ENCODE measurements around the gene FOXN3.
A peak's percentile ranks its signal among the peaks of the same experiment; 100 is the strongest.
"Not testable (repeated sequence)": the region's sequence is repeated elsewhere in the genome, so short reads cannot be mapped to it uniquely, and the experiment has no call there.

FOXN3 gene

DNA sequence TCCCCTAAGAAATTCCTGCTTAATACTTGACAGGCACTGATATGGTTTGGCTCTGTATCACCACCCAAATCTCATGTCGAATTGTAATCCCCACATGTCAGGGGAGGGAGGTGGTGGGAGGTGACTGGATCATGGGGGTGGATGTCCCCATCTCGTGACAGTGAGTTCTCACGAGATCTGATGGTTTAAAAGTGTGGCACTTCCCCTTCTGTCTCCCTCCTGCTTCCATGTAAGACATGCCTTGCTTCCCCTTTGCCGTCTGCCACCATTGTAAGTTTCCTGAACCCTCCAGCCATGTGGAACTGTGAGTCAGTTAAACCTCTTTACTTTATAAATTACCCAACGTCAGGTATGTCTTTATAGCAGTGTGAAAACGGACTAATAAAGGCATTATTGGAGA, 198.0 kb downstream of the FOXN3 start:
- DNase-seq = no peak

DNA sequence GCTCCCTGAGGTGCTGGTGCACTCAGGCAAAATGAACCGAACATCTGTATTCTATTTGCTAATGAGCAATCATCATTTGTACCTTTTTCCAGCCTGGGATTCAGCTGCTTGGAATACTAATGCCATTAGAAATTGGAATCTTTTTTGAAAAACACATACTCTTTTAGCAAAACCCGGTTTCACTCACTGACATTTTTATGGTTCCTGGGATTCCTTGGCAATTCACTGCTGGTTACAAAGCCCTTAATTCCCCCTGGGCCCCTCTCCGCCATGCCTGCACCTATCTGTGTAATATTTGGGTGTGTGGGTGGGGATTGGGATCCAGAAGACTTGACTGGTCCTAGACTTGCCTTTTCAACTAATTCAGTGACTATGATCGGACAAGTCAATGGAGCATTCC, 199.1 kb downstream of the FOXN3 start:
- DNase-seq = no peak

DNA sequence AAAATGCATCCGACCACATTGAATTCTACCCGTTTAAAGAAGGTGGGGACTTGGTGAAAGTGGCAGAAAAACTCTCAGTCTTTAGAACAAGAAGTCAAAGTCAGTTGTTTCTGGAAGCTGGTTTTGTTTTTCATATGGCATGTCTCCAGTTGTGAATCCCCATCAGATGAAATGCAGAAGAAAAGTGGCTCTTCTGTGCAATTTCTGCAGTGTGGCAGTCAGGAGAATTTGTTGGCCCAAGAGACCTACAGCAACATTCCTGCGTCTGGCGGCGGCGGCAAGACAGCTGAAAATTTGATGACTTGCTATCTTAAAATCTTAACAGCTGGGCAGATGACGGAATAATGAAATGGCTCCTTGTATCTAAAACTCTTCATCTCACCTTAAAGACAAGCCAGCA, 201.5 kb downstream of the FOXN3 start:
- DNase-seq = no peak

DNA sequence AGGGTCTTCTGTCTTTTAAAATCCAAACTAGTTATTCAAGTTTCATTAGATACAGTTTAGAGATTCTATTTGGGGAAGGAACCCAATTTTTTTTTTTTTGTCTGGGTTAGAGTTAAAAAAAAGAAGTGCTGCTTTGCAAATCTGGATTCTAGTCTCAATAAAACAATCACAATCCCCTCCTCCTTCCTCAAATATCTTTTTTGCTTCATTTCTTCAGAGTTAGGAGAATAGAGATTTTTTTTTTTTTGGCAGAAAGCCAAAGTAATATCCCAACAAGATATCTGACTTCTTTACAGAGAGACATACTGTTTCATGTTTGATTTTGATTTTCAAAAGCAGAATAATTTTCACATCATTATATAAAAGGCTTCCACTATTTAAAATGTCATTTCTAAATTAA, 201.9 kb downstream of the FOXN3 start:
- no peak for DNase-seq

DNA sequence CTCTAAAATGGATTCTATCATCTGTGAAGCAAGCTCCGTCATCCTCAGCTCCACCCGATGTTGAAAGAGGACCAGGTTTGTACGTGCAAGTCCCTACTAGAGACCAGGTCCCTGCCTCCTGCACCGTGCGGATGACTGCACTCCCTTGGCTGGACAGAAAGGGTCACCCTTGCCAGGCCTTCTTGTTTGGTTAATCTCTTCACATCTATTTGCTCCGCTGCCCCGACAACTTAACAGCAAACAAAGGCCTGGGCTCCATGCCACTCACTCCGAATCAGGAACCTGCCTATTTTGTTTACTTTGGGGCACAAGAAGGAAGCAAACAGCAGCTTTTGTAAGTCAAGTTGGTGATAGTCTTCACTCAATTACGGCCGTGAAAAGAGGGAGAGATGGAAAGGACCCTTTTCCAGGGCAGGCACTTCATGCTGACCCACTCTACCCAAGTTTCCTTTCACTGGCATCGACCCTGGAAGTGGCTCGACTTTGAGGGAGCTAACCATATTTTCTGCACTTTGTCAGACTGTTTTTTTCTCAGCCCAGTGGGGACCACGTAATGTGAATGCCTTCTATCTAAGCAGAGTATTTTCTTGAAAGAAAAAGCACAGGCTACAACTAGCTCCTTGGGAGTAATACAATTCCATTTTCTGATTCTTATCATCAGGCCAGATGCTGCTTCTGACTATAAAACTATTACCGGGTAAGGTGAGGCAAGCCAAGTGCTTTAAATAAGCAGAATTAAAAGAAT, 202.6 kb downstream of the FOXN3 start:
- no peak for DNase-seq

DNA sequence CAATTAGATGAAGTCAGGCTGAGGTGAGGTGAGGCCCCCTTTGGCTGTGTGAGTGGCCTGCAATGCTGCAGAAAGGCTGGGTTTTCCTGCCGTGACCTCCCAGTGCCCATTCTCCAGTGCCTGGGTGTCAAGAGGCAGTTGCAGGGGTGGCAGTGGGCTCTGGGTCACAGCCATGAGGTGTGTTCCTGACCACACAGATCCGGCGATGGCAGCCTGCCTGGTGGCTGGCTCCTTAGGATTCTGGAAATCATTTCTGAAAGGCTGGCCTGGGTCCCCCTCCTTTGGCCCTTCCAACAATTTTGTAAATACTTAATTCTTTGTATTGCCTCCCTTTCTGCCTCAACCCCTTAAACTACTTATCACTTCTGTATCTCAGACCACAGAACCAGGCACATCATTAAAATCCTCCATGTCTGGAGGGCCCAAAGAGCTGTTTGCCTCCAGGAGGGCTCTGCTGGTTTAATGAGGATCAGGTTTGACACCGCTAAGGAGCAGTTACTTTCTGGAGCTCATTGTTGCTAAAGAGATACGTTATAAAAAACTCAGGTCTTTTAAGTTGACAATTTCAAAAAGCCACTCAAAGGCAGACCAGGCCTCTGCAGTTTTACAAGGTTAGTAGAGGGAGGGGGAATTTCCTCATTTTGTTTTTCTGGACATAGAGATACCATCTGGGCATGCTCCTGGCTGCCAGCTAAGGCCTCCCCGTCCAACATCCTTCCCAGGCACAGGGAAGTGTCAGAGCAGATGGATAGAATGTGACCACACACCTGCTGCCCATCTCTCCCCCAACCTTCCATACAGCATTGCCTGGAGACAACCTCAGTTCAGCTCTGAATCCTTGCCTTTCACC, 204.4 kb downstream of the FOXN3 start:
- DNase-seq = no peak

DNA sequence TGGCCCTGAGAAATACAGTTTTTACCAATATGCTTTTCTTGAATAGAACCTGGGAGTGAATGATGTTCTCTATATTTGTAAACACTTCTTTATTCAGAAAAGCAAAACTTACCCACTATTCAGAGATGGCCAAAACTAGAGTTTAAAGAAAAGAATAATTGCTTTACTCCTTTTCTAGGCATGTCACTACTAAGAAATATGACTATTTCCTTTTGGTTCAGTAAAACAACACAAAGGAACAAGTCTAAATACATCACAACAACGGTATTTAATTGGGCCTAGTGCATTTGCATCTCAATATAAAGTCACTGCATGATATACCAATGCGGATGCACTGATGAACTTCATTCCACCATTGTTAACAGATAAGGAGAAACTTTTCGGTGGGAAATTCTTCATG, 207.5 kb downstream of the FOXN3 start:
- no peak for DNase-seq

DNA sequence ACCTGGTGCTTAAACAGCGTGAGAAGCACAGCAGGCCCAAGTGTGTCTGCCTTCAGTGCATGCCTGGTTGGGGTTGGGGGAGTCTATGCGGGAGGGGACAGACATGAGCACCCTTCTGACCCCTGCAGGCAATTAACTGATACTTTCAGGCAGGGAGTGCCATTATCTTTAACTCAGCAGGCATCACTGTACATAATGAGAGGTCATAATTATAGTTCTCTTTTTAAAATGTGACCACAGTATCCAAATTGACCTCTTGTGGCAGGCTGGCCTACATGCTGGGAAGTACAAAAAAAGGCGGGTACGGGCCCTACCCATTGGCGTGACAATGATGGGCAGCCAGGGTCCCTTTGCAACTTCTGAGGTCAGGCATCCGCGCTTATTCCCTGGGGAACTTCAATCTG, 209.1 kb downstream of the FOXN3 start:
- DNase-seq = no peak

DNA sequence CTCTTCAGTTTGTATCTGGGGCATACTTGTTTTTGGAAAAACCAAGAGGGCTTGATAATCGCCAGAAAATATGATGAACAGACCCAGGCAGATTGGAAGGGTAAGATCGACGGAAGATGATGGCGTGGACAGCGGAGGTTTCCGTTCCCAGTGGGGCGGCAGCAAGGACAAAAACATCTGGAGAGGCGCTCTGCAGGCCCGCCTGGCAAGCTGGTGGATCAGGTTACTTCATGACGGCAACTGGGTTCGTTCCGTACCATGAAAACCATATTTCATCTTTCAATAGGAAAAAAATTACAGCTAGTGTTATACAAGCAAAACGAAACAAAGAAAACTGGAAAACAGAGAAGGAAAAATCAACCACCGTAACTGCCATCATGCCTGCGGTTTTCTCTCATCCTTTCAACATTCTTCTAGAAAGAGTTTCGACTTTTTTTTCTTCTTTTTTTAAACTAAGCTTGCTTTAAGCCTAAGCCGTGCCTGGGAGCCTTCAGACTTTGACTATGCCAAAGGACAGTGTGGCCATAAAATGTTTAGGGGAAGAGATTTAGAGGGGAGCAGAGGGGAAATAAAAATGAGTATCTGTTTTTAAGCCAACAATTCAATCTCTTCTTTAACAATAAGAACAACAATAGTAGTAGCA, 210.5 kb downstream of the FOXN3 start:
- DNase-seq = no peak

DNA sequence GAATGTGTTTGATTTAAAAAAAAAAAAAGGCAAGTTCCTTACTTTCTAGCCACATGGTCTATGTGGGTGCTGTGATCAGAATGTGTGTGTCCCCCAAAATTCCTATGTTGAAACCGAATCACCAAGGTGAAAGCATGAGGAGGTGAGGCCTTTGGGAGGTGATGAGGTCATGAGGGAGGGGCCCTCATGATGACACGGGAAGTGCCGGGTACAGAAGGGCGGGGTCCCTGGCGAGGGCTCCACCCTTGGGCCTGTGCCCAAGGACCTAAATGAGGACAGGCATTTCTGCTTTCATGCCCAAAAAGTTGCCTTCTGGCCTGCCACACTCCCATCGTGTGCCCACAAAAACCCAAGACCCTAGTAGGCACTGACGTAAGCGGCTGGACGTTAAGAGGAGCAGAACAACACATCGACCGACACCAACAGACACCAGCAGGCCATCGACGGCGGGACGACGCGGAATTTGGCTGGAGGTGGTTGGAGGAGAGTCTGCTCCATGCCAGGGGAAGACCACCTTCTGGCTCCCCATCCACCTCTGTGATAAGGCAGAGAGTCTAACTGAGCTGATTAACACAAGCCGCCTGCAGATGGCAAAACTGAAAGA, 211.8 kb downstream of the FOXN3 start:
- no peak for DNase-seq

DNA sequence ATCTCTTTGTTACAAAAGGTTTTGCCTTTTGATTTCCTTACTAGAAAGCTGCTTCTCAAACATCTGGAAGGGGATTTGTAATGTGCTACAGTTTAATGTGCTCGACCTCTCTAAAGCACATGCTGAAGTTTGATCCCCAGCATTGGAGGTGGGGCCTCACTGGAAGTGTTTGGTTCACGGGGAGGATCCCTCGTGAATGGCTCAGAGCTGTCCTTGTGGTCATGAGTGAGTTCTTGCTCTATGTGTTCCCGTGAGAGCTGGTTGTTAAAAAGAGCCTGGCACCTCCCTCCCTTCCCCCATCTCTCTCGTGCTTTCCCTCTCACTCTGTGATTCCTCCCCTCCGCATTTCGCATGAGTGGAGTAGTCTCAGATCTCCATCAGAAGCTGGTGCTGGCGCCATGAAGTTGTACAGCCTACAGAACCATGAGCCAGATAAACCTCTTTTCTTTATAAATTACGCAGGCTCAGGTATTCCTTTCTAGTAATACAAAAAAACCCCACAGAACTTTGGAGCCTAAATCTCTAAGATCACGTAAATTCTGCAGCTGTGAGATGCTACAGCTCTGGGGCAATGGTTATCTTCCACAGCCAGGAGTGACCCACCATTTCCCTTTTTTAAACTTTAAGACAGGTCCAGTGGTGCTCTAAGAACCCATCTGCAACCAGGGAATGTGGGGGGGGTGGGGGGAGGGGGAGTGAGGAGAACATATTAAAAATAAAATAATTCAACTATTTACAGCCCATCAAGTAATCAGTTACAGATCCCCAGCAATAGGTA, 214.4 kb downstream of the FOXN3 start:
- DNase-seq = no peak

DNA sequence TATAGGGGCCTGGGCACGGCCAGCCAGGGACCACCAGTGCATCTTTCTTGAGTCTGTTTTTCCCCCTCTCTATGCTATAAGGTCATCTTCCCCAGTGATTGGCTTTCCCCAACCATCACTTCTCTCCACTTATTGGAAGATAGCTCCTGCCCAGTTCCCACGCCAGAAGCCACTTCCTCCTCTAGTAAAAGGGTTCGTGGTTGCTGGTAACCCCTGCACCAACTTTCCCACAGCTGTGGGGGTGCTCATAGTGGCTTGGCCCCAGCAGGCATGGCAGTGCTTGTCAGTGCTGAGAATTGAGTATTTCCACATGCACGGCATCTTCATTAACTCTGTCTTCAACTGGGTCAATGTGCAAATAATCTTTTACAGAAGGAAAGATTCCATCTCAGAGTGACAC, 215.4 kb downstream of the FOXN3 start:
- peak; percentile 11 for DNase-seq

DNA sequence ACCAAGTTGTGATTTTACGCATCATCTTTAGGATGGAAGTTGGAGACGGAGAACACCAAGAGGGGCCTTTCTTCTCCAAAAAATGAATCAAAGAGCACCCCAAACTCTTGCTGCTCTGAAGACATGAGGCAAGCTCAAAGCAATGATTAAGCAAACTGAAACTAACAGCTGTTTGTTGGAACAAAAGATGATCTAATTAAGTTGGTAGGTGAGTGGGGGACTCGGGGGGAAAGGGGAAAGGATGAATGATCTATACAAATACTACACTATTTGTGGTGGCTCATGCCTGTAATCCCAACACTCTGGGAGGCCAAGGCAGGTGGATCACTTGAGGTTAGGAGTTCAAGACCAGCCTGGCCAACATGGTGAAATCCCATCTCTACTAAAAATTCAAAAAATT, 217.7 kb downstream of the FOXN3 start:
- DNase-seq = not testable (repeated sequence)

DNA sequence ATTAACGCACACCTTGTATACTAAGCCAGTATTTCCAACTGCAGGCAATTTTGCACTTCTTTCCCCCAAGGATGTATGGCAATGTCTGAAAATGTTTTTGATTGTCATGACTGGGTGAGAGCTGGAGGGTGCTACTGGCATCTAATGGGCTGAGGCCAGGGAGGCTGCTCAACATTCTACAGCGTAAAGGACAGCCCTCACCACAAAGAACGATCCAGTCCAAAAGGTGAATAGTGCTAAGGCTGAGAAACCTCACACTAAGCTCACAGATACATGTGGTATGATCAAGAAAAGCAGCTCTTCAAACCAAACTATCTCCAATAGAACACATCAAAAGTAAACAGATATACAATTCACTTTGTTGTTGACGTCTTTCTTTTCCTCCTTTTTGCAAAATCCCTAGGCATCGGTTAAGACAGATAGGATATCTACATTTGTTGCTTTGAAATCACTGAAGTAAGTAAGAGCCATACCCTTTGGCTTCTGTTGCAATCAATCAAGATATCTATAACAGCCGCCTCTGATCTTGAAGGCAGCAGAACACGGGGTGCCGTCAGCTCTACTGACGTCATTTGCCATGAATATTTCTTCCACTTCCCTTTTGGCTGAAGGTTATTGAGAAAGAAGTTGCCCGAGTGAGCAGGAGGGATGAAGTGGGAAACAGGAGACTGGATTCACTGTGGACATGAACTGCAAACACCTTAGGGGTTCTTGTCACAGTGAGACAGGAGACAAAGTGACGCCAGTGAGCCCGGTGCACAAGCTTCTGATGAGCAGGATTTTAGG, 218.3 kb downstream of the FOXN3 start:
- DNase-seq = no peak

DNA sequence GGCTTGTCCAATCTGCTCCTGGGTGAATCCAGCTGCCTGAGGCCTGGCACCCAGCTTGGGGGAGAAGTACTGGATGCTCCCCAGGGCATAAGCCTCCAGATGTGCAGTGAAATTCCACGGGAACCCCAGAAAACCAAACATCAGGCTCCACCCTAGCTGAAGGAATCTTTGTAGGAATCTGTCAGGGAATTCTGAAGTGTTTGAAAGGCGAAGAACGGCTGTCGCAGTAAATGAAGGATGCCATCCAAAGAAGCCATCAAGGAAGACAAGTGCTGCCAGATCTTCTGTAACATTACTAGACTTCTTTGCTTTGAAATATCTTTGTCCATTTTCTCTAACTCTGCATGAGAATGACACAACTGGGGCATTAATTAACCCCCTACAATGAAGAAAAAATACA, 219.4 kb downstream of the FOXN3 start:
- no peak for DNase-seq

DNA sequence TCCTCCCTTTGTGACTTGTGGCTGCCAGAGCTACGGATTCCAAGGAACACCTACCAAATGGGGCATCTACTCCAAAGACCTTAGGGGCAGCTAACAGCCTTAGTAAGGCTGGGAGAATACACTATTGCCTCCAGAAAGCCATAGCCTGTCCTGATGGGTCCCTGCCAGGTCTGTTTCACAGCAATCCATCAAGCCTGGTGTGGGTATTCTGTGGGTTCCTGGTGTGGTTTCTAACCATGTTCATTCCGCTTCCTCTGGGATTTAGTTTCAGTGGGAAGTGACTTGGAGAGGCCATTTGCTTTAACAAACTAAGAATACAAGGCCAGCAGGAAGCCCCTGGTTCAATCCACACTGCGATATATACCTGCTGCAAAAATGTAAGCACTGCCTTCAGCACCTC, 220.5 kb downstream of the FOXN3 start:
- no peak for DNase-seq

DNA sequence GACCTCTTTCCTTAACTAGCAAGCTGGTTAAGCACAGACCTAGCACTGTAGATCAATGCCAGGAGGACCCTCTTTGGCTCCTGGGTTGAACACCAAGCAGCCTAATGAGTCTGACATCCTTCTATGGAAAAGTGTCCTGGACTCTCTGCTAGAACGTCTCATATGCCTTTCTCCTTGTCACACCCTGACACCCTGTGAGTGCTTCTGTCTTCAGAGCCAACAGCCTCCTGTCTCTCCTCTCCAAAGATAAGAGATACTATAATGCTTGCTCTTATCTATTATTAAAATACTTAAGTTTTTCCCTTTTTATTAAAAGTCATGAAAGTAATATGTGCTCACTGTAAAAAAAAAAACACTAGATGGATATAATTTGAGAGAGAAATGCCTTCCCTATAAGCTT, 222.7 kb downstream of the FOXN3 start:
- no peak for DNase-seq

DNA sequence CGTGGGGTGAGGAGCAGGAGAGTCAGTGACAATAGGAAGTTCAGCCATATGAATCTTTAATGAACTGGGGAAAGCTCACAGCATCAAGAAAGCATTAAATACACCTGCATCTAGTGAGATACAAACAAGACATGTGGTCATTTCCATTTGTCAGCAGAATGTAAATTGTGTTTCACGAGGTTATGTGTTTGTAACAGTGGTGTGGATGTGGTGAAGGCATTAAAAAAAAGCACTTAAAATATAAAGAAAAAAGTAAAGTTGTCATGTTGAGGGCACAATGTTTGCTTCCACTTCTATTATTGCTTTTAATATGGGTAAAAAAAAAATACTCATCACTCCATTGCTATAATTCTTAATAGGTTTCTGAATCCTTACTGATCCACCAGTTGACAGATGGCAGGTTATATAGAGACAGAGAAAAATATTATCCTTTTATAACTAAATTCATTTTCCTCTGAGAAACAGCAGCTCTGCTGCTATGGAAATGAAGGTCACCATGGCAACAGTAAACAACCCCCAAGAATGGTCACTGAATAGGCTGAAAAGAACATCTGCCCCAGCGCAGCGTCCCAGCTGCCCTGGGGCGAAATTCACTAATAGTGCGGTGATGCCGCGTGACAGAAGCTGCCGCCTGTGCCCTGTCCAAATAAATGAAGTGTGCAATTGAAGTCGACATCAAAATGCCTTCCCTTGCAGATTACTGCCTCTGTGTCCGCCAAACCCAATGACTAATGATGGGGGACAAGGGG, 226.1 kb downstream of the FOXN3 start:
- no peak for DNase-seq

DNA sequence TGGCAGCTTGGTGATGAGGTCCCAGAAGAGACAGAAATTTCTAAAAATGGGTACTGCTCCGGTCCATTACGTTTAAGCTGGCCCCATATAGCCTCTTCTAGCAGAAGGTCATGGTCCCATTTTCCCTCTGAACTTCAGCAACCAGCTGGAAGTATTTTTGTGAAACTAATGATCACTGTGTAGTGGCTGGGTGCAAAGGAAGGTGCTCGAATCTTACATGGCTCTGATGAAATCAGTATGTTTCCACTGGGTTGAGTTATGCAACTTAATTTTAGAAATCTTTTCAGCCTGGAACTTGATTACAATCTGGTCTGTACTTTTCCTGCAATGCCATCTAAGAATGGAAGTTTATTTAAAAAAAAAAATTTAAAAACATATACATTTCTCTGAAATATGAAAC, 228.5 kb downstream of the FOXN3 start:
- DNase-seq = no peak

DNA sequence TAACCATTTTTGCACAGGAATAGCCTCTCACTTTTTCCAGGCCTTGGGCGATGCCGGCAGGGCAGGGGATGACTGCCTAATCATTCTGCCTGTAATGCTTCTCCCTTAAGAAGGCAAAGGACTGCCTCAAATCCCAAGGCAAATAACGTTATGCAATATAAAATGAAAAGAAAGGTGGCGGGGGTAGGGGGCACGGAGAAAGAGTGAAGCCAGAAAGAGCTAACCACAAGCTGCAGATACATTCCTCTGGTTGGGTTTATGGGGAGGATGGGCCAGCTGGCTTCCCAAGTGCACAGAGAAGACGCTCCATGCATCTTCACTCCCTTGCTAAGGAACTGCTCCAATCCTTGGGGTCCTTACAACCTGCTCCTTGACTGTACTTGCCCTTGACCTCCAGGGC, 229.5 kb downstream of the FOXN3 start:
- DNase-seq = no peak

DNA sequence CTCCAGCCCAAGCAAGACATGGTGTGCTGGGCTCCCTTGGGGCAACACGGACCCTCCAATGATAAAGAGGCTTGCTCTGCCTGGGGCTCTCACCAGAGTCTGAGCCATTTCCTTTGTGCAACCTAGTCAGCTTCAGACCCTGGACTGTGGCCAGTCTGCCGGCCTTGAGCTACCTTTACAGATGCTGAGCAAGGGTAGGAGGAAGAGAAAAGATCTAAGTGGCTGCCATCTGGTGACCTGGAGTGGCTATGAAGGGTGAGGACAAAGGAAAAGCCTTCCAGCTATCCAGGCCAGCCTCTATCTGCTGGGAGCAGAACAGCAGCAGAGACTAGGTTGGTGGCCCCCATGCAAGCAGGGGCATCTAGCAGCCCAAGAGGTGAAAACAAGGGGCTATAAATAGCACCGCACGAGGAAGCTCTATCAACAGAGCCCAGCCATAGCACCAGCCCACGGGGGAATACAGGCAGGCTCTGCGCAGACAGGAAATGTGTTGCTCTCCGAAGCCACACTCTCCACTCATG, 230.1 kb downstream of the FOXN3 start:
- no peak for DNase-seq

Measured in NK-92 treated with Interleukin-12 subunit alpha and Interleukin-12 subunit beta, amount 100 ng/mL, for 24 hours (cell line).